Mammary epithelial cell (primary cell): ENCODE data around the gene C15orf39.

Experiments used
- EZH2 ChIP-seq: IDR thresholded peaks from 2 replicates; pipeline ENCODE4 v1.6.1; 2012; ENCODE audit warnings: low read length, inconsistent platforms, borderline replicate concordance
- TF ChIP-seq, protein P1 (sequence below), 2 donors: IDR thresholded peaks in 1 of 2; conservative IDR thresholded peaks in 1 of 2; 2 replicates each; pipeline ENCODE4 v1.5.1; 2011 to 2012; ENCODE audit warnings: inconsistent platforms in 2 of 2, low read length in 2 of 2, mild to moderate bottlenecking in 2 of 2, control low read depth in 1 of 2, low read depth in 1 of 2; ENCODE audit not compliant: insufficient read depth in 1 of 2; ENCODE audit errors: extremely low read depth in 1 of 2

DNA sequence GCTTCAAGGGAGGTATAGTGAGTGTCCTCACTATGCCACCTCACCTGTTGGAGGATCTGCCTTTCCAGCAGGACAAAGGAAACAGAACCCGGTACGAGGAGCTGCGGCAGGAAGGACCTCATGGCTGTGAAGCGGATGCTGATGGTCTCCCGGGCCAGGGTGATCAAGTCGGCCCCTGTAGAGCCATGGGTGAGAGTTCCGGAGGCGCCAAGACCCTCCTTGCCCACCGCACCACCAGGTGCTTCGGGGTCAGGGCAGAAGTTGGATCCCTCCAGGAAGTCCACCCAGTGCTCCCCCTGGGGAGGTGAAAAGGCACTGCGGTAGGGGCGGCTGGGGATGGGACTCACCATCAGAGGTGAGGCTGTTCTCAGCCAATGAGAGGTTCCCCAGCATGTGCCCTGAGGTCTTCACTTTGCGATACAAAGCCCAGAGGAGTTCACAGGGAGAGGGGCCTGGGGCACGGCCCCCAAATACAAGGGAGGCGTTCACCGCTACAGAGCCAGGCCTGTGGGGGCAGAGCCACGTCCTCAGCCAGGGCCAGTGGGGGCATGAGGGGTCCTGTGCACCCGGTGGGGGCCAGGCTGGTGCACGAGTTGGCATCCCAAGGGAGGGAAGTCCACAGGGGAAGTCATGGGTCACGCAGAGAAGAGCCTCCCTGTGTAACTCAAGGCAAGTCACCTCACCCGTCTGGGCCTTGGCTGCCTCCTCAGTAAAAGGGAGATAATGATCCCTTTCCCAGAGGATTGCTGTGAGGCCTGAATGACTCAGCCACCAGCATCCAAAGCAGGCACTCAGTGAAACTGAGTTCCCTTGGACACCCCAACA is 27.7 kb downstream of the C15orf39 start:
- no peak for TF ChIP-seq EZH2
- TF ChIP-seq, protein P1, sequence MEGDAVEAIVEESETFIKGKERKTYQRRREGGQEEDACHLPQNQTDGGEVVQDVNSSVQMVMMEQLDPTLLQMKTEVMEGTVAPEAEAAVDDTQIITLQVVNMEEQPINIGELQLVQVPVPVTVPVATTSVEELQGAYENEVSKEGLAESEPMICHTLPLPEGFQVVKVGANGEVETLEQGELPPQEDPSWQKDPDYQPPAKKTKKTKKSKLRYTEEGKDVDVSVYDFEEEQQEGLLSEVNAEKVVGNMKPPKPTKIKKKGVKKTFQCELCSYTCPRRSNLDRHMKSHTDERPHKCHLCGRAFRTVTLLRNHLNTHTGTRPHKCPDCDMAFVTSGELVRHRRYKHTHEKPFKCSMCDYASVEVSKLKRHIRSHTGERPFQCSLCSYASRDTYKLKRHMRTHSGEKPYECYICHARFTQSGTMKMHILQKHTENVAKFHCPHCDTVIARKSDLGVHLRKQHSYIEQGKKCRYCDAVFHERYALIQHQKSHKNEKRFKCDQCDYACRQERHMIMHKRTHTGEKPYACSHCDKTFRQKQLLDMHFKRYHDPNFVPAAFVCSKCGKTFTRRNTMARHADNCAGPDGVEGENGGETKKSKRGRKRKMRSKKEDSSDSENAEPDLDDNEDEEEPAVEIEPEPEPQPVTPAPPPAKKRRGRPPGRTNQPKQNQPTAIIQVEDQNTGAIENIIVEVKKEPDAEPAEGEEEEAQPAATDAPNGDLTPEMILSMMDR (conservative IDR thresholded peaks at IDR 0.05 in 1 of 2, IDR thresholded peaks at IDR 0.05 in 1 of 2; ENCODE audit: extremely low read depth in 1 of 2, insufficient read depth in 1 of 2, low read depth in 1 of 2, low read length in 2 of 2): no peak
